HG02970 (cell line): ENCODE results near the gene FYN.

Experiments used
- ATAC-seq: cut with Tn5 transposase; IDR thresholded peaks from one replicate; pipeline ENCODE4 v1.9.1; 2021; ENCODE audit warnings: mild to moderate bottlenecking, moderate library complexity, moderate number of reproducible peaks; ENCODE audit not compliant: unreplicated experiment, low FRiP score

FYN gene

DNA sequence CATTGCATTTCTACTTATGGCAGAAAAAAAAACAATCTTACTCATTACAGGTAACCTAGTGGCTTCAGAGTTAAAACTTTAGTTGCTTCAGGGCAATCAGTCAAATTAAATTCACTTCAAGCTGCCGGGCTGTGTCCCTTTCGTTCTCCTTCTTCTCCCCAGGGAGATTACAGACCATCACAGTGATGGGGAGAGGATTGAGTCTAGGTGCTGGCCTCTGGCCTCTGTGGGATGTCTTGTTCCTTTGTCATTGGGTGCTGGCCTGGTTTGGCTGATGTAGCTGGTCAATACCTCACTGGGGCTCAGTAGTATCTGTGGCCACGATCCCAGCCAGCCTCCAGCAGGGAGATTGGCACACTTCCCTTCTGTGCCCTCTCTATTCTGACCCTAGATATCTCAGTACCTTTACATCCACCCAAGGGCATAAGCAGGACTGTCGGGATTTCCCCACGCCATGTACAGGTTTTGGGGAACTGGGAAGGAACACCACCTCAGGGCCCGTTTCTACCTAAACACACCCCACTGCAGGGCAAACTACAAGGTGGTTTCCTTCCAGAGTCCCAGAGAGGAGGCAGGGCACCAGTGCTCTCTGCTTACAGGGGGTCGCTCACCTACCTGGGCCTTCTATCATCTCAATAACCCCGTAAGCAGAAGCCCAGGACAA is 15.4 kb downstream of the FYN start:
- no peak for ATAC-seq

DNA sequence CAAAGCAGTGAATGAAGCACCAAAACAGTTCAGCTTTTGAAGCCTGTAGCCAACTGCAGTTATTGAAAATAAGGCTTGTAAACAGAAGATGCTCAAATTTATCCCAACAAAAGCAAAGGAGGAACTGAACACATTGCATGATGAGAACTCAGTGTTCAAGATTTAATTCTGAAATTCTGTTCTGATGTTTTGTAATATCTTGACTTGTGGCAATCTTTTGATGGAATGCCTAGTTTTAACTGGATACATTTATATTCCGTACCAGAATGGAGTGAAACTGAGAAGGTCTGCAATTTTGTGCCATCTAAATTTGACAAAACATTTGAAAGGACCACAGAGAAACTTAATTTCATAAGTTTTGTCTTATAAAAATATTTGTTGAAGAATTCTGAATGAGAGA is 17.5 kb downstream of the FYN start:
- ATAC-seq, result no peak

DNA sequence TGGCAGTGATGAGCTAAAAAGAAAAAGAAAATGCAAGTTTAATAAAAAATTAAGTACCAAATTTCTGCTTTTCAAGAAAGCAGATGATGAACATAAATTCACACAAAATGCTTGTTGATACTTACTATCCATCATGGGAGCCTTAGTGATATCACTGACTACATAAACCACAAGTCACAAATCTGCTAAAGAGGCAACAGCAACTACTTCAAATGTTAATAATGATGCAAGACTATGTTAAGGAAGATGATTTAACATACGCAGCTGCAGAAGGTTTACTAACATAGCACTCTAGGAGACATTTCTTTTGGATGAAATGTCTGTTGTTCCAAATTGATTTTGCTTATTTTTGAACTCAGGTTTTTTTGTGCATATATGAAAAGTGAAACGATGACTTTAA is 18.6 kb downstream of the FYN start:
- ATAC-seq, result no peak

DNA sequence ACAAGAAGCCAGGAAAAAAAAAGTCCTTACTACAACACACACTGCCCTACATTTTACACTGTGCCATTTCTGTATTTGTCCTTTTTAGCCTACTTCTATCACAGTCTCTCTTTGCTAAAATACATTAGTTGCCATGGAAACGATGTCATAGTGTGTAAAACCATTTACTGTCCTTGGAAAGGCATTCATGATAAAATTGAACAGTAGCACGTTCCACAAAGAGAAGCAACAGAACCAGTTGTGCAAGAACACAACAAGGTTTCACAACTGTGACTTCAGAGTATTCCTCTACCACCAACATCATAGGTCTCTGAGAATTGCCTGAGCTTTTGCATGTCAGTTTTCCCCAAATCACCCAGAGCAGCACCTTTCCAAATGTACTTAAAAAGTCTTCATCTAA is 20.5 kb downstream of the FYN start:
- ATAC-seq, result no peak

DNA sequence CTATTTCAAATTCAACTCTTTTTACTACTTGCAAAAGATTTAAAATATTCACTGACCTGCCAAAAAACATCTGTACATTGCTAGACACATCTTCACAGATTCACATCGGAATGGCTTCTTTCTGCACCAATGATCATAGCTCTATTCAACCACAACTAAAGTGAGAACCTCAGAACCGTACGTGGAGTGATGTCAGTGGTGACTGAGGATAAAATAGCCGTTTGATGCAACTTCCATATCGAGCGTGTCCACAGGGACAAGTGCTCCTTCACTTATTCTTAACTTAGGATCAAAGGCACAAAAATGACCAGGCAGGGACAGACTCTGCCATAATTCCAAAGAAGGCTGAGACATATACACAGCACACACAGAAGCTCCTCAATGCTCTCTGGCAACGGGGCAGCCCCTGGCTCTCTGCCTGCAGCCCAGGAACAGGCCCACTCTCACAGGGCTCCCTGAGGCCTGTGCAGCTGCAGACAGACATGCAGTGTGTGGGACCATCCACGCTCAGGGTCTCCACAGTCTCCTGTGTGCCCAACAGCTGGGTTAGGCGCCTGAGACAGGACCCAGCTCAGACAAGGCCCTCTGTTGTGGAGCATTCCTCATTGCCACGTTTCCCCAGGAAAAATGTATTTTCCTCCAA is 22.8 kb downstream of the FYN start:
- no peak for ATAC-seq

DNA sequence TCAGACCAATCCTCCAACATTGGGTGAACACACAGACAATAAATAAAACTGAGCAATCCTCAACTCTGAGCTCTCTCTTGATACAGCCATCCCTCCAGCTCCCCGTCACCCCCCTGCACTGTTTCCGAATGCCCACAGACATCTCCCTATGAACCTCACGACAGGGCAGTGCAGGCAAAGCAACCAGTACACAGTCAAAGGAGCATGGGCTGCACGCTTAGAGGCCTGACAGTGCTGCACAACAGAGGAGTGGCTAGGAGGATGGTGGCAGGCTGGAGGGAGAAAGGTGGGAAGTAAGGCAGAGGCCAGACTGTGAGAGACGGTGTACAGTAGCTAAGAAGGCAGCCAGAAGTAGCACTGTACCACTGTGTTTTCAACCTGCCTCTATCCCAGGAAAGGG is 24.0 kb downstream of the FYN start:
- no peak for ATAC-seq

DNA sequence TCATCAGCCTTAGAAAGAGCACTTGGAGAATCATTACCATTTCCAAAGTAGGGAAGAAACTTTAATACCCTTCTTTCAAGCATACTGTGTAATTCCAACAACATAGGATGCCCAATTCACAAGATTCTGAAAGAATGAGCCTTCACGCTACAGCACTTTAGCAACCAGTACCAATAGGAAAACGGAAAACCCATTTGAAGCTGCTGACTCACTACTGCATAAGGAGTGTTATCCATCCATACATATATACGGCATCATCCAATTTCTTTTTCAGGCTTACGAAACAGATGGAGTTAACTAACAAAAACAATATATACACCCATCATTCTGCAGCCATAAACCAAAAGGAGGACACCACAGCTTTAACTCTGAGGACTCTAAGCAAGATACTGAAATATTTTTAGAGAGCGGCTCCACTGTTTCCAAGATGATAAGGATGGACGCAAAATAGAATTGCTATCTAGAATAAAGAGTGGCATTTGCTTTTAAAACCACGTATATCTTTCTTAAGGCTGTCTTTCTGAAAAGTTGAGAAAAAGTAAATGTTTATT is 24.9 kb downstream of the FYN start:
- ATAC-seq, result no peak

DNA sequence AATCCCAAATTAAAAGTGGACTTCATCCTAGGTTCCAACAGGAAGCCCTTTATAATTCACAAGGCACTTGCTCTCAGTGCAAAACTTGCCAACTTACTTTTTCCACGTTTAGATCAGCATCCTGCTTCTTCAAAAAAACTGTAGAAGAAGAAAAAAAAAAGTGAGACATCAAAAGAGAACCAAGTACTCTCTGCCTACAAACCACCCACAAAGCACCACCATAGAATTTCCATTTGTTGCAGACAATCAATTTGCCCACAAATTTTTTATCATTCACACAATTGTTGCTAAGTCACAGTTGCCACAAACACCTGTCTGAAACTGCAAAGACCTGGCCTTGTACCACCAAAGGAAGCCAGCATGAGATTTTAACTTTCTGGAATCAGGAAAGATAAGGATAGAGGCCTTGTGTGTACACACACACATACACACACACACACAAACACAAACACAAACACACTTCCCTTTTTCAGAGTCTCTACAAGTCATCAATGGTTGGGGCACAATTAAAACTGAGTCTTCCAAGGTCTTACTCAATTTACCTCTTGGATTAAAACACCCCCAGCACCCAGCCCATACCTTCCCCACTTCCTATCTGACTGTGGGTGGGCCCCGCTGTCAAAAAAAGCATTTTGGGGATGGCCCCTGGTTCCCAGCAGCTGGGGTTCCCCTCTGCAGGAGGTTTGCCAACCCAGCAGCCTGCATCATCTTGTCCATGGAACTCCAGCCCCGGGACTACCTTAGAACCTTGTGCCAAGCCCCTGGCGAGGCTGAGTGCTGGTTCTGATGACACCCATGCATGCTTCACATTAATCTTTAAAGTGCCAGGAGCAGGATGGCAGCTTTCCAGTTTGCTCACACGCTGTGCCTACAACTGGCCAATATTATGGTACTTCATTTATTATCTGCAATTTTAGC is 26.5 kb downstream of the FYN start:
- ATAC-seq, result no peak

DNA sequence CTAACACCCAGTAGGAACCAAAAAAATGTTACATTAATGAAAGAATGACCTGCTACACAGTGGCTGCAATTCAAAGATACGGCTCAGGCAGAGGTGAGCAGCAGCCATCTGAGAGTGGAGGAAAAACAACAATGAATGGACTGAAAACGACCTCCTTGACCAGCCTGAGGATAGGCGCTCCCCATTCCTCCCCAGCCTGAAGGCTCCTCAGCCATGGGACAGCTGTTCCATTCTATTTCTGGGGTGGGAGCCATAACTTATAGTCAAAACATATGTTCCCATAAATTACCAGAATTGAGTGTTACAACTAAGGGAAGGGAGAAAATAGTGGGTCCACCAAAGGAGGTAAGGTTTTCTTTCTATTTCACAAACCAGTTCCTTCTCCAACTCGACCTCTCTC is 27.2 kb downstream of the FYN start:
- no peak for ATAC-seq

DNA sequence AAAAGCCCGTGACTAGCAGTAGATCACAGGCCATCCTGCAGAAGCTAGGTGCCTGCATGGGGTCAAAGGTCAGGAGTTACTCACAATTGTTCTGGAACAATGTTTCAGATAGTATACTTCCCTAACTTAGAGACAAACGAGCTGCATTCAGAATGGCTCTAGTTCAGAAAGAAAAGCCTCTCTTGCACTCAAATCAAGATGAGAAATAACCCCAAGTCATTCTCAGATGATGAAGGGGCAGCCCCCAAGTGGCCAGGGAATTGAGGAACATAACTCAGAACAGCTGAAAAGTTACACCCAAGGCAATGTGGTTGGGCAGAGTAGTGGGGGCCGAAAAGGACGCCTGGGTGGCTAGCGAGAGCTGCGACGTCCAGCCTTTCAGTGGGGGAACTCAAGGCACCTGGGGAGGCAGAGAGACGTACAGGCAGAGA is 27.8 kb downstream of the FYN start:
- peak; percentile 44 for ATAC-seq

DNA sequence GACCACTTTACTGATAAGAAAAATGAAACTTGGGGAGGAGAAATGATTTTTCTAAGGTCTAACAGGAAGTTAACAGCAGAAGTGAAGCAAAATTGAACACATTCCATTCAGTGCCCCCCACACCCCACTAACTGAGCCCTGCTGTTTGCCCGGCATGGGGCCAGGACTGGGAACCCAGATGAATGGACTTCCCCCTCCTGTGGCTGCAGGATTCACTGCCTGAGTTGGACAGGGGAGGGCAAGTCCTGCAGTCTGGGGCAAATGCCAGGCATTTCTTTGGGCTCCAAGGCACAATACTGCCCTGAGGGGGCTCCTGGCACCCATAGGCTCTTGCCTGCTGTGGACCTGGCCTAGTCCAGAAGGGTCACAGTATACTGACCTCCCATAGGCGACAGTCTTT is 28.3 kb downstream of the FYN start:
- ATAC-seq, result no peak

DNA sequence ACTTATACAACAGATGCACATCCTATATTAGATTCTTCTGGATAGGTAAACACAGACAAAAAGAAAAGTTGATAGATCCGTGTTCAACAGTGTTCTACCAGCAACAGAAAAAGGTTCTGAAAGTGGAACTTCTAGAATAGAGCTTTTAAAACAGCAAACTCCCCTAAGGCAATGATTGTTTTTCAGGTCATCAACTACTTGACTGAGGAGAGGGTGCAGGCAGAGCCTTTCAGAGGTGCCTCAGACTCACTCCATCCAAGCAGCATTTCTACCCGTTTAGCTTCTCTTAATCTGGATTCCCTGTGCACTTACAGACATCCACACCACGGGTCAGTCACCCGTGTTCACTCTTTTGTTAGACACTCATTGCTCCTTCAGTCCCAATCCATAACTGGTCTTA is 28.9 kb downstream of the FYN start:
- no peak for ATAC-seq

DNA sequence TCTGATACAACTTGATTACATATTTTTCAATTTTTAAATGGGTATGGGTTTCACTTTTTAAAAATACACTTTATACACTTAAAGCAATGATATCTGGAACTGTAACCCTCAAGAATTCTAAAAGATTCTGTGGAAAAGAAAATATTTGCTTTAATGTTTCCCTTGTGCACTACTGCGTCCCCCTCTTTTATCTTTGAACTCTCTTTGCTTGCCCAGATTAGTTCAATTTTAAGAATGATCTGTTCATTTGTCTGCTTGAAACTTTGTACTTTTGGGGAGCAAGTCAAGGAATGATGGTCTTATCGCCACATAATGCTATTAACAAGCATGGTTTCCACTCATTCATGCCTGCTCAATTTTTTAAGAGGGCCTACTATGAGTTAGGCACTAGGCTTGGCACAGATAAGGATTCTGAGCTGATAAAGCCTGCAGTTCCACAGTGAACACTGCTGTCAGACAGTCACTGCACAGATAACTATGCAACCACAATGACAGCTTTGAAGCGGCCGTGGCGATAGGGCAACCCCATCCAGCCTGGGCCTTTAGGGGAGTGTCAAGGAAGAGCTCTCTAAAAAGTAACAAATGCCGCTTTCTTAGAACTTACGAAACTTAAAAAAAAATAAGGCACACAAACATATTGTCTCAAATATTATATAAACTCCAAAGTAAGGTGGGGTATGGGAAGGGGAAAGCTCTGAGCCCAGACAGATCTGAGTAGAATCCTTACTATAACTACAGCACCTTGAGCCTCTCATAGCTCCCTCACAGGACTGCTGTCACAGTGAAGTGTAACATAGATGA is 29.7 kb downstream of the FYN start:
- no peak for ATAC-seq

DNA sequence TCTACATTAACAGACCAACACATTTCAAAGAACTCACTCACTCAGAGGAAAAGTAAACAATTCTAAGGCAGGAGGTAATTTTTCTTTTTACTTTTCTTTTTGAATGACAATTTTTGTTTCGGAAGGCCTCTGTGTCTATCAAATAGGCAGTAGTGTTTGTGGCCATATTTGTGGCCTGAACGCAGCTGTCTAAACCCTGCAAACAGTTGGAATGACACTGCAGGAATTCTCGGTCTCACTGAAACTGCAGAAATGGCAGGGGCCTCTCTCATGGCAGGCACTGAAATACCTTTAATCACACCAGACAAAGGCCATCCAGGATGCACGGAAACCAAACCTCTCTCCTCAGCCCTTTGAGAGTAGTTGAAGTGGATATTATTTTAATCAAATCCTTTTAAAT is 30.4 kb downstream of the FYN start:
- ATAC-seq, result no peak

DNA sequence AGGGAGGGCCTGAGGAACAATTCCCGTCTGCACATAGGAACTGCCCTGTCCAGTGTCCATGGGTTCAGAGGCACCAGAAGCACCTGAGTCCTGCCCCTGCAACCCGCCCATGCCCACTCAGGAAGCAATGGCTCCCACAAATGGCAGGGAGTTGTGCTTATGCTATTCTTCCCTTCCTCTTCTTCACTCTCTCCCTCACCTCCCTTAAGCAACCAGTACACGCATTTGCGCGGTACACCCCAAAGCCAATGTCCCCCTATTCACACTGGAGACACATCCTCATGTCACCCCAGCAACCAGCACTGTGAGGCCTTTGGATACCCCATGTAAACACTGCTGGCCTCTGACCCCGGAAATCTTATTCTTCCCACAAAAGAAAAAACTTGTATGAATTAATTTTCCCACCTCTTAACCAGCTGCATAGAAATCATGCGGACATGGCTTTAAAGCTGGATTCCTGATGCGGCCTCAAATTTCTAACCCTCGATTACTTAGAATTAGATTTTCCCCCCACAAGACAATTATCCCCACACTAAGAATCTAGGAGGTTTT is 30.9 kb downstream of the FYN start:
- ATAC-seq, result no peak

DNA sequence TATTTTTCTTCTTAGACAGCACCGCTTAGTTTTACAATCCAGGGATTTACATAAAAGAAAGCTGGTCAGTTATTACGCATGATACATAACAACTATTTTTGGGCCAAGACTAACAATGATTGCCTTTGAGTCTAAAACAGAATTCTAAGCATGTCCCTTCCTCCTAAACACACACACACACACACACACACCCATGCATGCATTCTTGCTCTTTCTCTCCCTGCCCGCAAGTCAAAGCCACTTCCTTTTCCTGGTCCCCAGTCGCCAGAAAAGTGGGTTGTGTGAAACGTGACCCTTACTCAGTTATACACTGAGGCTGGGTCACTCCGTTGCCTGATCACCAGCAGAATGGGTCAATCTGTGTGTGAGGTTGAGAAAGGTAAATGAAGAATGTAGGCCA is 31.4 kb downstream of the FYN start:
- ATAC-seq, result no peak

DNA sequence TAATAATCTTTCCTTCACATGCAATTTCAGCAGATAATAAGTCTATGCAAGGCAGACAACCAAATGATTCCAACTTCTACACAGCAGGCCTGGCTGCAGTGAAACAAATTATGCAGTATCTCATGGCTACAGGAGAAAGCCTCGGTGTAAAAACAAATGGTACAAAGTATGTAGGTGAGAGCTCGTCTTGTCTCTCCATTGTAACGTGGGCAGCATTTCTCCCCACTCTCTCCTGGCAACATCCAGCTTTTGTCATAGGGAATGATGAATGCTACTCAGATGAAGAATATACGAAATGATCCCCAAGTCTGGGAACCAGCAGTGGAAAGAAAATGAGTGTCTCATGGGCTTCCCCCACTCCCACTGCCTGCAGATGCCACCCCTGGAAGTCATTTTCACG is 32.4 kb downstream of the FYN start:
- no peak for ATAC-seq

DNA sequence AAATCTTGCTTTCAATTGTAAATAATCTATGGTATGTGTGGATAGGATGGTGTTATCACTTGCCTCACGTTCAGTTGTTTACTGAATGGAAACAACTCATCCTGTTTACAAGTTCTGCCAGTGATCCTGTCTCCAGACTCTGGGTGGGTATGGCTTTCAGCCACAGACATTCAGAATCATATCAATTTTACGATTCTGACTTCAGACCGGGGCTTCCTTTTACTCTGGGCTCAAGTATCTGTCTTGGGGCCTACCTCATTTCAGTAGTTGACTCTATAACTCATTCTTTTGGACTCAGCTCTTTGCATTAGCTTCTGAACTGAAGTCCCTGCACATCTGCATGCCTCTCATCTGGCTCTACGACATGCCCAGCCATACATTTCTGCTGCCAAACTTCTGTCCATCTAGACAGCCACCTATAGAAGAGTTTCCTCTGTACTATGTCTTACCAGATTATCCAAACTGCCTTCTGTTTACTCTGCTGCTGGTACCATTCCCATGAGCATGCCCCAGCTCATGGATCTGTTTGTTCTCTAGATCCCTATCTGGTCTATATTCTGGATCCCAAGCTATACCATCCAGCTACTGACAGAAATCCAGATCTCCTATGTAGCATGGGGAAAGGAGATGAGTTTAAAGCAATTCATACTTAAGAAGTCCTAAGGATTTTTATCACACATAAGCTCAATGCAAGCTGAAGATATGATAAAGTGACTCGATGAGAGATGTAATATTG is 34.3 kb downstream of the FYN start:
- no peak for ATAC-seq
